Measurements from ENCODE around the gene SMARCA2.

The SMARCA2 gene

GRCh38 chr9:2109069-2109650 is 94.0 kb downstream of the SMARCA2 start:
- WGBS: 64% methylated on average over 1 of the region's 2 CpGs
- Histone ChIP-seq H3K4me3 (ENCODE audit: low read length) (no peak overlapping the region), H3K36me3 (ENCODE audit: insufficient read depth, low read length) (no peaks in the 10 kb centered on the region), H3K4me1 (ENCODE audit: insufficient read depth, low read length) (no peaks in the 10 kb centered on the region), H3K9ac (ENCODE audit: low read depth, low read length) (no peak overlapping the region), H3K27me3 (ENCODE audit: insufficient read depth, low read length) (no peaks in the 10 kb centered on the region), H3K9me3 (ENCODE audit: insufficient read depth, low read depth, low read length) (no peaks in the 10 kb centered on the region), H3K27ac (ENCODE audit: low read depth, low read length) (no peak overlapping the region)

GRCh38 chr9:2110036-2110435 is 94.9 kb downstream of the SMARCA2 start:
- H3K27ac ChIP-seq (ENCODE audit: low read depth, low read length): no peak overlapping the region
- H3K9ac ChIP-seq (ENCODE audit: low read depth, low read length): no peak overlapping the region
- no peaks in the 10 kb centered on the region for H3K4me1 ChIP-seq (ENCODE audit: insufficient read depth, low read length)
- no peak overlapping the region for H3K4me3 ChIP-seq (ENCODE audit: low read length)
- 92% methylated on average over 2 of the region's 2 CpGs for WGBS
- H3K9me3 ChIP-seq (ENCODE audit: insufficient read depth, low read depth, low read length): no peaks in the 10 kb centered on the region
- H3K27me3 ChIP-seq (ENCODE audit: insufficient read depth, low read length): no peaks in the 10 kb centered on the region
- H3K36me3 ChIP-seq (ENCODE audit: insufficient read depth, low read length): no peaks in the 10 kb centered on the region

- Histone ChIP-seq H3K9me3 (ENCODE audit: insufficient read depth, low read depth, low read length) (no peaks in the 10 kb centered on the region), H3K27me3 (ENCODE audit: insufficient read depth, low read length) (no peaks in the 10 kb centered on the region), H3K9ac (ENCODE audit: low read depth, low read length) (no peak overlapping the region), H3K4me1 (ENCODE audit: insufficient read depth, low read length) (no peaks in the 10 kb centered on the region), H3K36me3 (ENCODE audit: insufficient read depth, low read length) (no peaks in the 10 kb centered on the region), H3K27ac (ENCODE audit: low read depth, low read length) (no peak overlapping the region), H3K4me3 (ENCODE audit: low read length) (no peak overlapping the region)
- 86% methylated on average over 3 of the region's 3 CpGs for WGBS
These were observed 100.9 kb downstream of the SMARCA2 start for GRCh38 chr9:2116073-2116472.

GRCh38 chr9:2117527-2117926 is 102.4 kb downstream of the SMARCA2 start:
- Histone ChIP-seq H3K36me3 (ENCODE audit: insufficient read depth, low read length) (no peaks in the 10 kb centered on the region), H3K4me3 (ENCODE audit: low read length) (no peak overlapping the region), H3K27me3 (ENCODE audit: insufficient read depth, low read length) (no peaks in the 10 kb centered on the region), H3K27ac (ENCODE audit: low read depth, low read length) (no peak overlapping the region), H3K9ac (ENCODE audit: low read depth, low read length) (no peak overlapping the region), H3K4me1 (ENCODE audit: insufficient read depth, low read length) (no peaks in the 10 kb centered on the region), H3K9me3 (ENCODE audit: insufficient read depth, low read depth, low read length) (no peaks in the 10 kb centered on the region)
- WGBS: 93% methylated on average over 6 of the region's 6 CpGs

- H3K9ac ChIP-seq (ENCODE audit: low read depth, low read length): no peak overlapping the region
- no peak overlapping the region for H3K4me3 ChIP-seq (ENCODE audit: low read length)
- H3K4me1 ChIP-seq (ENCODE audit: insufficient read depth, low read length): no peaks in the 10 kb centered on the region
- no peaks in the 10 kb centered on the region for H3K36me3 ChIP-seq (ENCODE audit: insufficient read depth, low read length)
- WGBS: 95% methylated on average over 9 of the region's 9 CpGs
- no peak overlapping the region for H3K27ac ChIP-seq (ENCODE audit: low read depth, low read length)
- no peaks in the 10 kb centered on the region for H3K9me3 ChIP-seq (ENCODE audit: insufficient read depth, low read depth, low read length)
- no peaks in the 10 kb centered on the region for H3K27me3 ChIP-seq (ENCODE audit: insufficient read depth, low read length)
These were observed 104.4 kb downstream of the SMARCA2 start for GRCh38 chr9:2119566-2119965.

GRCh38 chr9:2120926-2121689 is 106.0 kb downstream of the SMARCA2 start:
- Histone ChIP-seq H3K27me3 (ENCODE audit: insufficient read depth, low read length) (no peaks in the 10 kb centered on the region), H3K9ac (ENCODE audit: low read depth, low read length) (no peak overlapping the region), H3K27ac (ENCODE audit: low read depth, low read length) (no peak overlapping the region), H3K4me1 (ENCODE audit: insufficient read depth, low read length) (no peaks in the 10 kb centered on the region), H3K36me3 (ENCODE audit: insufficient read depth, low read length) (no peaks in the 10 kb centered on the region), H3K4me3 (ENCODE audit: low read length) (no peak overlapping the region), H3K9me3 (ENCODE audit: insufficient read depth, low read depth, low read length) (no peaks in the 10 kb centered on the region)
- 92% methylated on average over 1 of the region's 3 CpGs for WGBS

- H3K4me3 ChIP-seq (ENCODE audit: low read length): no peak overlapping the region
- no peak overlapping the region for H3K9ac ChIP-seq (ENCODE audit: low read depth, low read length)
- 100% methylated on average over 1 of the region's 3 CpGs for WGBS
- no peaks in the 10 kb centered on the region for H3K27me3 ChIP-seq (ENCODE audit: insufficient read depth, low read length)
- H3K36me3 ChIP-seq (ENCODE audit: insufficient read depth, low read length): no peaks in the 10 kb centered on the region
- H3K27ac ChIP-seq (ENCODE audit: low read depth, low read length): no peak overlapping the region
- no peaks in the 10 kb centered on the region for H3K4me1 ChIP-seq (ENCODE audit: insufficient read depth, low read length)
- H3K9me3 ChIP-seq (ENCODE audit: insufficient read depth, low read depth, low read length): no peaks in the 10 kb centered on the region
These were observed 107.2 kb downstream of the SMARCA2 start for GRCh38 chr9:2122299-2122698.

GRCh38 chr9:2125906-2126305 is 110.8 kb downstream of the SMARCA2 start:
- Histone ChIP-seq H3K9ac (ENCODE audit: low read depth, low read length) (no peak overlapping the region), H3K36me3 (ENCODE audit: insufficient read depth, low read length) (no peaks in the 10 kb centered on the region), H3K27me3 (ENCODE audit: insufficient read depth, low read length) (no peaks in the 10 kb centered on the region), H3K4me3 (ENCODE audit: low read length) (no peak overlapping the region), H3K9me3 (ENCODE audit: insufficient read depth, low read depth, low read length) (no peaks in the 10 kb centered on the region), H3K4me1 (ENCODE audit: insufficient read depth, low read length) (no peaks in the 10 kb centered on the region), H3K27ac (ENCODE audit: low read depth, low read length) (no peak overlapping the region)
- 88% methylated on average over 1 of the region's 2 CpGs for WGBS

- no peak overlapping the region for H3K27ac ChIP-seq (ENCODE audit: low read depth, low read length)
- H3K9ac ChIP-seq (ENCODE audit: low read depth, low read length): no peak overlapping the region
- over 99% methylated on average over 4 of the region's 4 CpGs for WGBS
- H3K4me3 ChIP-seq (ENCODE audit: low read length): no peak overlapping the region
- no peaks in the 10 kb centered on the region for H3K36me3 ChIP-seq (ENCODE audit: insufficient read depth, low read length)
- H3K27me3 ChIP-seq (ENCODE audit: insufficient read depth, low read length): no peaks in the 10 kb centered on the region
- no peaks in the 10 kb centered on the region for H3K9me3 ChIP-seq (ENCODE audit: insufficient read depth, low read depth, low read length)
- no peaks in the 10 kb centered on the region for H3K4me1 ChIP-seq (ENCODE audit: insufficient read depth, low read length)
These were observed 111.2 kb downstream of the SMARCA2 start for GRCh38 chr9:2126331-2126803.

- H3K9ac ChIP-seq (ENCODE audit: low read depth, low read length): no peak overlapping the region
- WGBS: 93% methylated on average over 1 of the region's 1 CpG
- H3K4me1 ChIP-seq (ENCODE audit: insufficient read depth, low read length): no peaks in the 10 kb centered on the region
- no peak overlapping the region for H3K27ac ChIP-seq (ENCODE audit: low read depth, low read length)
- H3K27me3 ChIP-seq (ENCODE audit: insufficient read depth, low read length): no peaks in the 10 kb centered on the region
- no peak overlapping the region for H3K4me3 ChIP-seq (ENCODE audit: low read length)
- H3K36me3 ChIP-seq (ENCODE audit: insufficient read depth, low read length): no peaks in the 10 kb centered on the region
- no peaks in the 10 kb centered on the region for H3K9me3 ChIP-seq (ENCODE audit: insufficient read depth, low read depth, low read length)
These were observed 112.3 kb downstream of the SMARCA2 start for GRCh38 chr9:2127486-2127885.

- no peaks in the 10 kb centered on the region for H3K27me3 ChIP-seq (ENCODE audit: insufficient read depth, low read length)
- H3K27ac ChIP-seq (ENCODE audit: low read depth, low read length): no peak overlapping the region
- H3K4me1 ChIP-seq (ENCODE audit: insufficient read depth, low read length): no peaks in the 10 kb centered on the region
- no peaks in the 10 kb centered on the region for H3K9me3 ChIP-seq (ENCODE audit: insufficient read depth, low read depth, low read length)
- no peak overlapping the region for H3K9ac ChIP-seq (ENCODE audit: low read depth, low read length)
- 96% methylated on average over 3 of the region's 3 CpGs for WGBS
- H3K36me3 ChIP-seq (ENCODE audit: insufficient read depth, low read length): no peaks in the 10 kb centered on the region
- no peak overlapping the region for H3K4me3 ChIP-seq (ENCODE audit: low read length)
These were observed 113.0 kb downstream of the SMARCA2 start for GRCh38 chr9:2128141-2128540.

Measured in HUES64 (cell line).